IgD-negative memory B cell (primary cell): ENCODE results near the gene MAB21L3. TPM values are rescaled to one million over a fixed set of nuclear protein-coding genes. Genes with fewer than 3 reads are reported as not detected.

Source experiments
- H3K27ac Mint-ChIP-seq, 3 donors: one replicate each; pipeline ENCODE4 v1.8.0; 2020 to 2022; ENCODE audit warnings: mild to moderate bottlenecking in 3 of 3, mixed read lengths in 3 of 3, moderate library complexity in 1 of 3
- H3K27me3 Mint-ChIP-seq: one replicate; pipeline ENCODE4 v1.8.0; 2021; ENCODE audit warnings: mixed read lengths
- H3K36me3 Mint-ChIP-seq: one replicate; pipeline ENCODE4 v1.8.0; 2020; ENCODE audit warnings: mild to moderate bottlenecking, mixed read lengths
- H3K4me1 Mint-ChIP-seq, 3 donors: one replicate each; pipeline ENCODE4 v1.8.0; 2020 to 2022; ENCODE audit warnings: mixed read lengths in 3 of 3, mild to moderate bottlenecking in 1 of 3
- H3K4me3 Mint-ChIP-seq, 4 donors: one replicate each; pipeline ENCODE4 v1.8.0; 2020 to 2022; ENCODE audit warnings: mild to moderate bottlenecking in 4 of 4, mixed read lengths in 4 of 4, moderate library complexity in 3 of 4
- H3K9me3 Mint-ChIP-seq, 3 donors: one replicate each; pipeline ENCODE4 v1.8.0; 2020 to 2021; ENCODE audit warnings: mixed read lengths in 3 of 3, mild to moderate bottlenecking in 1 of 3
- polyA plus RNA-seq: library from polyadenylated mRNA; unstranded; fragments of 300-500 nt; fragmentation: Illumina TruSeq; gene quantifications from one replicate; pipeline ENCODE4 v1.2.3, GENCODE V29; 2021

MAB21L3 gene
- polyA plus RNA-seq, 1 donor from 2014 or later = not detected

GRCh38 chr1:116096013-116096618 lies 15.1 kb upstream of the MAB21L3 start:
- Mint-ChIP-seq H3K27me3 (peaks cover 1% of the 10 kb centered on the region), H3K4me1 (no peaks in the 10 kb centered on the region), H3K4me3 (no peak overlapping the region), H3K36me3 (peaks cover 1% of the 10 kb centered on the region), H3K9me3 (peaks cover 5 to 21% (median 19%) of the 10 kb centered on the region in 3 donors), H3K27ac (no peak overlapping the region)

DNA sequence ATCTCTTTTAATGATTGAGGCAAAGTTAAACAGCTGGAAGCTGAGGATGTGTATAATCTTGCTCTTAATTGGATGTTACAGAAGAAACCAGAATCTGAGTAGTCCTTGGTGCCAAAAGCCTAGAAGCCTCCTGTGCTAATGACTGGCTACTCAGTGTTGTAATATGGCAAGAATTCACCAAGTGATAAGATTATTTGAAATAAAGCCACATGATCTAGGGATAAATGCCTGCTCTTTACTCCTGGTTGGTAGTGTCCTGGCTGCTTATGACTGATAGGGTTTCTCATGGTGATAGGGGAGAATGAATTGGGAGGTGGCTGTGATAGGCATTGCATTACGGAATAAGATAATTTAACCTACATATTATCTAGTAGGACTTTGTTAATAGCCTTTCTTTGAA lies 13.6 kb upstream of the MAB21L3 start:
- Mint-ChIP-seq H3K4me1 (no peaks in the 10 kb centered on the region), H3K9me3 (peaks cover 4 to 21% (median 17%) of the 10 kb centered on the region in 3 donors), H3K27ac (no peak overlapping the region), H3K4me3 (no peak overlapping the region), H3K36me3 (peaks cover 1% of the 10 kb centered on the region), H3K27me3 (peaks cover 2% of the 10 kb centered on the region)

DNA sequence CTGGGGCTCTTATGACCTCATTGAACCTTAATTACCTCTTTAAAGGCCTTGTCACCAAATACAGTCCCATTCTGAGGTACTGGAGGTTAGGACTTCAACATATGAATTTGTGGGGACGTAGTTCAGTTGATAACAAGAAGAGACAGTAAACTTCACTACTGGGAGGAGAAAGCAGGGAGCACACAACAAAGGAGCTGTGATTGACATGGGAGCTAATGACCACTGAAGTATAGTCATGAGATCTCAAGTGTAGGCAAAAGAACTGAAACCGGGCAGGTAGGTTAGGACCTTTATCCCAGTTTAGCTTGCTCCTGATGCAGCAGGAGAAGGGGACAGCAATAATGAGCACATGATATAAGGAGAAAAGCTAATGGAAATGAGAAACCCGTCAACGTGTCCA lies 11.8 kb upstream of the MAB21L3 start:
- Mint-ChIP-seq H3K9me3 (peaks cover 4 to 15% (median 12%) of the 10 kb centered on the region in 3 donors), H3K4me1 (no peaks in the 10 kb centered on the region), H3K27me3 (peaks cover 3% of the 10 kb centered on the region), H3K36me3 (peaks cover under 1% of the 10 kb centered on the region), H3K27ac (no peak overlapping the region), H3K4me3 (no peak overlapping the region)

GRCh38 chr1:116099919-116100318 lies 11.3 kb upstream of the MAB21L3 start:
- no peak overlapping the region for H3K4me3 Mint-ChIP-seq
- no peaks in the 10 kb centered on the region for H3K4me1 Mint-ChIP-seq
- no peak overlapping the region for H3K27ac Mint-ChIP-seq
- H3K27me3 Mint-ChIP-seq = peaks cover 3% of the 10 kb centered on the region
- no peaks in the 10 kb centered on the region for H3K36me3 Mint-ChIP-seq
- H3K9me3 Mint-ChIP-seq = peaks cover 4 to 12% (median 11%) of the 10 kb centered on the region in 3 donors

DNA sequence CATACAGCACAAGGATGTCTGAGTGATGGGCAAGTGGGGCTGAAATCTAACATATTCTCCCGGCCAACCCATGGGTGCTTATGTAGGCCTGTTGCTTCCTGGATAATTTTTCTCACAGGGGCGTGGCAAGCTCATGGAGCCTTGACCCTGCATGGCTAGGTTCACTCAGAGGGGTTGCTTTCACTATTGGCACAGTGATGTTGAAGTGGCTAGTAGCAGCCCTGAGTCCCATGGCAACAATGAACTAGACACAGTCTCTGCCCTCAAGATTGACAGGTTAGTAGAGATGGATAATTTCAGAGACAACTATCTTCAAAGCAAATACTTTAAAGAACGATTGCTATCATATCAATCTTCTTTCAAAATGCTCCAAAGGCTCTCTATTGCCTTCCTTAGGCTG lies 6.5 kb upstream of the MAB21L3 start:
- no peak overlapping the region for H3K27ac Mint-ChIP-seq
- H3K27me3 Mint-ChIP-seq = peaks cover 4% of the 10 kb centered on the region
- H3K4me1 Mint-ChIP-seq = no peaks in the 10 kb centered on the region
- H3K9me3 Mint-ChIP-seq = peaks cover 0 to 1% (median 0%) of the 10 kb centered on the region in 3 donors
- no peak overlapping the region for H3K4me3 Mint-ChIP-seq
- H3K36me3 Mint-ChIP-seq = no peaks in the 10 kb centered on the region

GRCh38 chr1:116105996-116106395 lies 5.2 kb upstream of the MAB21L3 start:
- H3K27me3 Mint-ChIP-seq = peaks cover 6% of the 10 kb centered on the region
- peaks cover 1 to 4% (median 4%) of the 10 kb centered on the region in 3 donors for H3K4me1 Mint-ChIP-seq
- peaks cover 0 to 1% (median 0%) of the 10 kb centered on the region in 3 donors for H3K9me3 Mint-ChIP-seq
- H3K4me3 Mint-ChIP-seq = no peak overlapping the region
- no peaks in the 10 kb centered on the region for H3K36me3 Mint-ChIP-seq
- no peak overlapping the region for H3K27ac Mint-ChIP-seq

DNA sequence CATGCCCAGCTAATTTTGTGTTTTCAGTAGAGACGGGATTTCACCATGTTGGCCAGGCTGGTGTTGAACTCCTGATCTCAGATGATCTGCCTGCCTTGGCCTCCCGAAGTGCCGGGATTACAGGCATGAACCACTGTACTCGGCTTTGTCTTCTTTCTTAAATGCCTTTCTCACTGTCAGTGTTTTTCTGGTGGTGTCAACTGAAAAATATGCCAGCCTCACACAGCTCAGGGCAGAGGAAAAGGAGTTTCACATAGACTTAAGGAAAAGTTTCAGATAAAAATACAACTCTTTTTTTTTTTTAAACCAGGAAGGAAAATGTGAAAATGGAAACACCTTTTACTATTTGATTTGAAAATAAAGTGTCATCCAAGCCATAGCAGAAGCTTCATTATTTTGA lies 4.6 kb upstream of the MAB21L3 start:
- peaks cover 1 to 7% (median 6%) of the 10 kb centered on the region in 3 donors for H3K4me1 Mint-ChIP-seq
- no peak overlapping the region for H3K4me3 Mint-ChIP-seq
- no peaks in the 10 kb centered on the region for H3K36me3 Mint-ChIP-seq
- no peak overlapping the region for H3K27ac Mint-ChIP-seq
- H3K27me3 Mint-ChIP-seq = peaks cover 6% of the 10 kb centered on the region
- H3K9me3 Mint-ChIP-seq = peaks cover 0 to 1% (median 0%) of the 10 kb centered on the region in 3 donors

- Mint-ChIP-seq H3K36me3 (no peaks in the 10 kb centered on the region), H3K27me3 (peaks cover 10% of the 10 kb centered on the region), H3K4me3 (no peak overlapping the region), H3K4me1 (peaks cover 1 to 7% (median 6%) of the 10 kb centered on the region in 3 donors), H3K27ac (no peak overlapping the region), H3K9me3 (no peaks in the 10 kb centered on the region)
Measured at GRCh38 chr1:116107371-116107770, 3.8 kb upstream of the MAB21L3 start.

DNA sequence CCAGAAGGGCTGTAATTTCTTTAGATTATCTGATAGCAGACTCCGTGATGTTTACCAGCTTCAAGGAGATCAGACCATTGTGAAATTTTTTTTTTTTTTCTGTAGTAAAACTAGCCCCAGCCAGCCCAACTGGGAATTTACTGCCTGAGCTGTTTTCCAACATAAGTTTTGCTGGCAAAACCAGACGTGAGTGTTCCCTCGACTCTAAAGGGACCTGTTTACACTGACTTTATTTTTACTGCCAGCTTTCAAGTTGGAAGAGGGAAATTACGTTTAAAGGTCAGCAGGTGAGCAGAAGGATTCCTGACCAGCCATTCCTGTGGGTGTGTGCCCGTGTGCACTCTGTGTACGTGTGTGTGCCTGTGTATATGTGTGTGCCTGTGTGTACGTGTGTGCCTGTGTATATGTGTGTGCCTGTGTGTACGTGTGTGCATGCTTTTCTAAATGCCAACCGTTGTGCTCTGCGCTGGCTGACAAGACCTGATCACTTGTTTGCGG lies 374 bp downstream of the MAB21L3 start:
- Mint-ChIP-seq H3K27me3 (peaks cover 13% of the 10 kb centered on the region), H3K36me3 (peaks cover 1% of the 10 kb centered on the region), H3K27ac (no peak overlapping the region), H3K4me3 (no peak overlapping the region), H3K4me1 (peaks cover 1 to 7% (median 6%) of the 10 kb centered on the region in 3 donors), H3K9me3 (no peaks in the 10 kb centered on the region)

GRCh38 chr1:116112388-116113140 lies 1.4 kb downstream of the MAB21L3 start:
- Mint-ChIP-seq H3K27me3 (peaks cover 13% of the 10 kb centered on the region), H3K9me3 (no peaks in the 10 kb centered on the region), H3K4me1 (peaks cover 1 to 7% (median 6%) of the 10 kb centered on the region in 3 donors), H3K27ac (no peak overlapping the region), H3K4me3 (no peak overlapping the region), H3K36me3 (peaks cover 1% of the 10 kb centered on the region)

GRCh38 chr1:116113615-116114014 lies 2.4 kb downstream of the MAB21L3 start:
- Mint-ChIP-seq H3K9me3 (no peaks in the 10 kb centered on the region), H3K4me1 (peaks cover 1 to 7% (median 6%) of the 10 kb centered on the region in 3 donors), H3K27me3 (peaks cover 12% of the 10 kb centered on the region), H3K27ac (no peak overlapping the region), H3K4me3 (no peak overlapping the region), H3K36me3 (peaks cover 1% of the 10 kb centered on the region)

DNA sequence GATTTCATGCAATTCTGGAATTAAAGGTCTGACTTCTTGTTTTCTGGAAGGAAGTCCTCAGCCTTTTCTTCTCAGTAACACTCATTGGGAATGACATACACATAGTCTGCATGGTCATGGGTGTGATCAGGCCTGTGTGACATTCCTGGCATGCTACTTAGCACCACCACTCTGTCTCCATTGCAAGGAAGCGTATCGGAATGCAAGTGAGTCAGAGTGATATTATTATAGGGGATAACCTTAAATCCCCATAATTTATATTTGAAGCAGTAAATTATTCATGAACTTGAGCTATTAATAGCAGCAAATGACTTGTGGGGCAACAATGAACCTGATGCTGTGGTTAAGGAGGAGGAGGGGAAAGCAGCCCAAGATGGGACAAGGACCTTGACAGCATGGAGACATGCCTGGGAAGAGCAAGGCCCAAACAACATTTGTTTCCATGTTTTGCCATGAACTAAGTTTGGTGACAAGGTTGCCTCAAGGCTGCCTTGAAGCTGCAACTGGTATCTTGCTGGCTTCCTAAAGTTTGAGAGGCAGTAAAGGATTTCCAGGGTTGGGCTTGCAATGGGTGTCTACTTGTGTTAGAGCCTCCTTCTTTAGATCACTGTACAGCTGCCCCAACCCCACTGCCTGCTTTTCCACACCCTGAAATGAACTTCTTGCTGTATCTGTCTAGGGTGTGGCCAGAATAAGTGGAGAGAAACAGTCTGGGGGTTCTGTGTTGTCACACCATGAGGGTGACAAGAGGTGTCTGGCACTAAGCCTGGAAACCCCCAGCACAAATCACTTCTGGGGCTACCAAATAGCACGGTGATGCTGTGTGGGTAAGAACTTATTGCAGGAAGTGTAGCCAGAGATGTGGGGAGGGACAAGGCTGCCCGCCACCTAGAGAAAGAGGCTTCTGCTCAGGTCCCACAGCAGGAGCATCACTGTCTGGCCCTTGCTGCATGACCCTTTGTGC lies 4.6 kb downstream of the MAB21L3 start:
- H3K27ac Mint-ChIP-seq = no peak overlapping the region
- peaks cover under 1 to 6% (median 5%) of the 10 kb centered on the region in 3 donors for H3K4me1 Mint-ChIP-seq
- peaks cover 1% of the 10 kb centered on the region for H3K36me3 Mint-ChIP-seq
- no peak overlapping the region for H3K4me3 Mint-ChIP-seq
- H3K9me3 Mint-ChIP-seq = no peaks in the 10 kb centered on the region
- H3K27me3 Mint-ChIP-seq = peaks cover 8% of the 10 kb centered on the region

- Mint-ChIP-seq H3K4me3 (no peak overlapping the region), H3K9me3 (no peaks in the 10 kb centered on the region), H3K27ac (no peak overlapping the region), H3K27me3 (peaks cover 11% of the 10 kb centered on the region), H3K4me1 (no peaks in the 10 kb centered on the region), H3K36me3 (no peaks in the 10 kb centered on the region)
Measured at GRCh38 chr1:116118471-116118870, 7.3 kb downstream of the MAB21L3 start.

GRCh38 chr1:116119876-116120275 lies 8.7 kb downstream of the MAB21L3 start:
- Mint-ChIP-seq H3K27me3 (peaks cover 11% of the 10 kb centered on the region), H3K27ac (no peak overlapping the region), H3K4me3 (no peak overlapping the region), H3K4me1 (no peaks in the 10 kb centered on the region), H3K9me3 (no peaks in the 10 kb centered on the region), H3K36me3 (no peaks in the 10 kb centered on the region)
